Measurements from ENCODE around the gene HS3ST4.

DNA sequence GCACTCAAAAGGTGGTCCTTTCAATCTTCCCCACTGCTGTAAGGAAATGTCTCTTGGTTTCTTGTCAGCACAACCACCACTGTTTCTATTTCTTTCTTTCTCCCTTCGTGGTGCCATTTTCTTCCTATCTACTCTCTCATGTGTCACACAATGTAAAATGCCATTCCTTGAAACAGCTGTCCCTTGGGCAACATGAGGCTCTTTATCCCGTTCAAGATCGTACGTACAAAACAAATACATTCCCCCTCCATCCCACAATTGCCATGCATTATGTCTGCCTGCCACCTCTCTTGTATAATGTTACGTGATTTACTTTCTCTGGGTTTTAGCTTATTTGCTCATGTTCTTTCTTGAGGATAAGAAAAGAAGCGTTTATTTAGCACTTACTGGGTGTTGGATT, 410.6 kb downstream of the HS3ST4 start:
- TF ChIP-seq YY1 (IDR thresholded peaks at IDR 0.05; ENCODE audit: insufficient read depth, insufficient read length) (no peak), SUZ12 (IDR thresholded peaks at IDR 0.05; ENCODE audit: extremely low read depth, insufficient read depth, insufficient read length) (no peak)

Measured in NT2/D1 (cell line).